Measurements from ENCODE around the gene PLA2G4F. TPM values are rescaled to one million over a fixed set of nuclear protein-coding genes. Genes with fewer than 3 reads are reported as not detected.

Gene PLA2G4F
- total RNA-seq, 1 donor from 2014 or later: 104 TPM

DNA sequence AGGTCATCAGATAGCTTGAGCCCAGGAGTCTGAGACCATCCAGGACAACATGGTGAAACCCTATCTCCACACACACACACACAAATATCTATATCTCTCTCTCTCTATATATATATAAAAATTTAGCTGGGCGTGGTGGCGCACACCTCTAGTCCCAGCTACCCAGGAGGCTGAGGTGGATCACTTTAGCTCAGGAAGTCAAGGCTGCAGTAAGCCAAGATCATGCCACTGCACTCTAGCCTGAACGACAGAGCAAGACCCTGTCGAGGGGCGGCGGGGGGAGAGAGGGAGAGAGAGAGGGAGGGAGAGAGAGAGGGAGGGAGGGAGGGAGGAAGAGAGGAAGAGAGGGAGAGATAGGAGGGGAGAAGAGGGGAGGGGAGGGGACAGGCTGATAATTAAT lies 28.0 kb downstream of the PLA2G4F start:
- peaks cover 11% of the 10 kb centered on the region for H3K27me3 ChIP-seq
- DNase-seq (no peak), ATAC-seq (no peak)
- H3K36me3 ChIP-seq: no peaks in the 10 kb centered on the region
- H3K4me3 ChIP-seq: no peak overlapping the region
- no peak overlapping the region for H3K27ac ChIP-seq
- no peaks in the 10 kb centered on the region for H3K4me1 ChIP-seq
- intact Hi-C loops (cut with DNase I): no loop called here
- no peaks in the 10 kb centered on the region for H3K9me3 ChIP-seq
- TF ChIP-seq CTCF (IDR thresholded peaks at IDR 0.05): no peak

DNA sequence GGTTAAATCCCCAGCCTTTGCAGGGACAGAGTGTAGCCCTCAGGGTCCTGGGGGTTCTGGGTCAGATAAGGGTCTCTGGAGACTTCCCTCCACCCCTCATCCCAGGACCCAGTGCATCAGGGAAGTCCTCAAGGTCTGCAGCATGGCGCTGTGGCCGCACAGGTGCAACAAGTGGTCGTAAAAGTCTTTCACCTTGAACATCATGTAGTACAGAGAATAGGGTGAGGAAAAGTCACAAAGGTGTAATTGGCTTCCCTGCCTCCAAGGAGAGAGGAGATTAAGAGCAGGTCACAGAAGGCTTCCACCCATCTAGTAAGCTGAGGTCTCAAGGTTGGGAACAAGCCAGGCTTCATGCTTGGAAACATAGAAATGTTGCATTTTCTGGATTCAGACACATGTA lies 32.9 kb downstream of the PLA2G4F start:
- H3K4me1 ChIP-seq: peaks cover 6% of the 10 kb centered on the region
- TF ChIP-seq CTCF (IDR thresholded peaks at IDR 0.05): no peak
- no peaks in the 10 kb centered on the region for H3K9me3 ChIP-seq
- ATAC-seq: no peak
- H3K36me3 ChIP-seq: no peaks in the 10 kb centered on the region
- H3K4me3 ChIP-seq: no peak overlapping the region
- intact Hi-C loops (cut with DNase I): no loop called here
- no peak for DNase-seq
- H3K27ac ChIP-seq: no peak overlapping the region
- H3K27me3 ChIP-seq: no peaks in the 10 kb centered on the region

DNA sequence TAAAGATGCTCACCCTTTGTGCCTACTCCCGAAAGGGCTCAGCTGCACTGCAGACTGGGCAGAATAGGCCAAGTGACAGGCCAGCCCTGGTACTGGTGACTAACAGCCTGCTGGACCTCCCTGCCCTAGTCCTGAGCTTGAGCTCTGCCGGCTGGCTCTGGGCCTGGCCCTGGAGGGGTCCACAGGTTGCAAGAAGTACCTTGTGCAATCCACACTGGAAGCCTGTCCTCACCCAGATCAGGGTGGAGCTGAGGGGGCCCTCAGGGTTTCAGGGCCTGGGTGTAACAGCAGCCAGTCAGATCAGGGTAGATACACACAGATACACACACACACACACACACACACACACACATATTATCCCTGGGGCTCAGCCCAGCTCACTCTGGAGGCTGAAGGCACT lies 34.8 kb downstream of the PLA2G4F start:
- no peak for TF ChIP-seq CTCF (IDR thresholded peaks at IDR 0.05)
- Histone ChIP-seq H3K27ac (no peak overlapping the region), H3K36me3 (no peaks in the 10 kb centered on the region), H3K27me3 (no peaks in the 10 kb centered on the region), H3K4me1 (peaks cover 6% of the 10 kb centered on the region), H3K9me3 (no peaks in the 10 kb centered on the region), H3K4me3 (no peak overlapping the region)
- DNase-seq (peak; percentile 87), ATAC-seq (peak; percentile 94)
- intact Hi-C loops (cut with DNase I): no loop called here

DNA sequence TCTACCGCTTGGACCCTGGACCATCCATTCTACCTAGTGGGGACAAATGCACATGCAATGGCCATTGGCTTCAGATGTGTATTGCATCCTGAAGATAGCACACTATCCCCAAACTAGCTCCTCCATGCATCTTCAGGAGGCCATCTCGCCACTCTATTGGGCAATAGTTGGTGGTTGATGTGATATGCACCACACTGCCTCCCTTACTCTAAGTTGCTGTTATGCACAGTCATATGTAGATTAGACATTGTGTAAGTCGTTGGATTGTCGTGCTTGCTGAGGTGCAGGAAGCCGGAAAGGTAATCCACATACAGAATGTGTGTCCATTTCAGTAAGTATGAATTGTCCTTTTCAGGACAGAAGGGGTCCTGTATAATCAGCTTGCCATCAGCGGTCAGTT lies 35.4 kb downstream of the PLA2G4F start:
- intact Hi-C loops (cut with DNase I): no loop called here
- no peaks in the 10 kb centered on the region for H3K27me3 ChIP-seq
- DNase-seq (no peak), ATAC-seq (peak; percentile 26)
- H3K36me3 ChIP-seq: no peaks in the 10 kb centered on the region
- TF ChIP-seq CTCF (IDR thresholded peaks at IDR 0.05): no peak
- no peak overlapping the region for H3K27ac ChIP-seq
- no peak overlapping the region for H3K4me3 ChIP-seq
- peaks cover 6% of the 10 kb centered on the region for H3K4me1 ChIP-seq
- no peaks in the 10 kb centered on the region for H3K9me3 ChIP-seq

GRCh38 chr15:42120285-42120684 lies 36.2 kb downstream of the PLA2G4F start:
- no peak for TF ChIP-seq CTCF (IDR thresholded peaks at IDR 0.05)
- intact Hi-C loops (cut with DNase I): no loop called here
- DNase-seq: no peak

GRCh38 chr15:42119446-42119760 lies 37.0 kb downstream of the PLA2G4F start:
- ATAC-seq (no peak), DNase-seq (no peak)
- TF ChIP-seq CTCF (IDR thresholded peaks at IDR 0.05): no peak
- Histone ChIP-seq H3K36me3 (no peaks in the 10 kb centered on the region), H3K27ac (no peak overlapping the region), H3K27me3 (no peaks in the 10 kb centered on the region), H3K4me1 (peaks cover 6% of the 10 kb centered on the region), H3K9me3 (no peaks in the 10 kb centered on the region), H3K4me3 (no peak overlapping the region)
- intact Hi-C loops (cut with DNase I): no loop called here

More at GRCh38 chr15:42120285-42120684, 36.2 kb downstream of the PLA2G4F start:
- H3K9me3 ChIP-seq: no peaks in the 10 kb centered on the region
- no peak overlapping the region for H3K27ac ChIP-seq
- no peak overlapping the region for H3K4me3 ChIP-seq
- H3K36me3 ChIP-seq: no peaks in the 10 kb centered on the region
- H3K4me1 ChIP-seq: peaks cover 6% of the 10 kb centered on the region
- ATAC-seq: no peak
- H3K27me3 ChIP-seq: no peaks in the 10 kb centered on the region

Measured in upper lobe of right lung (tissue), 1 donor.